Measurements from ENCODE around the gene SENP5.

GRCh38 chr3:196963631-196963953 is 95.9 kb downstream of the SENP5 start:
- TF ChIP-seq CTCF (IDR thresholded peaks at IDR 0.05) (no peak), POLR2A (IDR thresholded peaks at IDR 0.05) (no peak)

Measured in right lobe of liver (tissue), 4 donors.